ENCODE measurements around the gene SLC10A3.
"Not testable (repeated sequence)": the region's sequence is repeated elsewhere in the genome, so short reads cannot be mapped to it uniquely, and the experiment has no call there.

Gene SLC10A3

GRCh38 chrX:154509455-154509854 lies 19.0 kb upstream of the SLC10A3 start:
- DNase-seq = no peak

- DNase-seq = no peak
These were observed 17.9 kb upstream of the SLC10A3 start for GRCh38 chrX:154508384-154508745.

DNA sequence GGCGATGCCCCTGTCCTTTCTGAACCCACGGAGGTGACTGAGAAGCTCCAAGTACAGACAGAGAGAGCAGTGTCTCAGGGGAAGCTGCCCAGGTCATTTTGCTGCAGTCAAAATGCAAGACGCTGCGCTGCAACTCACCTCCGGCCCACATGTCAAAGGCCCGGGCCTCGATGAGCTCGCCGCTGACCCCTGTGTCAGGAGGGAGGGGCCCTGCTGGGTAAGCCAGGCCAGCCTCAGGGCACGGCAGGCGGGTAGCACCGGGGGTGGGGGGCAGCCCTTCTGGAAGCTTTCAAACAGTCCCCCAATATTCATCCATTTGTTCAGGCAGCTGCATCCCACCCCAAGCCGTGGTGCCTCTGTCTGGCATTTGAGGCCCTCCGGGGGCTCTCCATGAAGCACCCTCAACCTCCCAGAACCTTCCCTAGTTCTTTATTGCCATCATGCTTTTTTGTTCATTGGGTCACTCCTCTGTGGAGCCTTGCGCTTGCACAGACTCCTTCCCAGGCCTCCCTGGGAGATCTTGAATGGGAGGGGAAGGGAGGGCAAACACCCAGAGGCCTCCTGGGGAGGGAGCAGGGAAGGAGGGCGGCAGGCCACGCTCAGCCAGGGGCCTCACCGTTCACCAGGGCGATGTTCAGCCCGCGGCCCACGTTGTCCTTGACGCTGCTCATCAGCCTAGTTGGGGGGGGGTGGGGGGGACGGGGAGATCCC lies 17.4 kb upstream of the SLC10A3 start:
- DNase-seq = no peak

- no peak for DNase-seq
These were observed 16.3 kb upstream of the SLC10A3 start for GRCh38 chrX:154506483-154507332.

- no peak for DNase-seq
These were observed 15.3 kb upstream of the SLC10A3 start for GRCh38 chrX:154505734-154506133.

- no peak for DNase-seq
These were observed 12.6 kb upstream of the SLC10A3 start for GRCh38 chrX:154502989-154503388.

GRCh38 chrX:154502098-154502497 lies 11.7 kb upstream of the SLC10A3 start:
- DNase-seq = no peak

DNA sequence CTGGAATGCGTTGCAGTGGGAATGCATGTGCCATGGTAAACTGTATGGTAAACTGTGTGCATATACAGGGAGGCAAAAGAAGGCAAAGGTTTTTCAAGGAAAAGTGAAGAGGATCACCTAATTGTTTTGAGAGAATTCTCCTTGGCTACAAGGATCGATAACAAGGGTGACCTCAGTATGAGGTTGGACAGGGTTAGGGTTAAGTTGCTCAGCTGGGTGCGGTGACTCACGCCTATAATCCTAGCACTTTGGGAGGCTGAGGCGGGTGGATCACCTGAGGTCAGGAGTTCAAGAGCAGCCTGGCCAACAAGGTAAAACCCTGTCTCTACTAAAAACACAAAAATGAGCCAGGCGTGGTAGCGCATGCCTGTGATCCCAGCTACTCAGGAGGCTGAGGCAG lies 11.0 kb upstream of the SLC10A3 start:
- not testable (repeated sequence) for DNase-seq

- not testable (repeated sequence) for DNase-seq
These were observed 6.2 kb upstream of the SLC10A3 start for GRCh38 chrX:154496591-154497137.

DNA sequence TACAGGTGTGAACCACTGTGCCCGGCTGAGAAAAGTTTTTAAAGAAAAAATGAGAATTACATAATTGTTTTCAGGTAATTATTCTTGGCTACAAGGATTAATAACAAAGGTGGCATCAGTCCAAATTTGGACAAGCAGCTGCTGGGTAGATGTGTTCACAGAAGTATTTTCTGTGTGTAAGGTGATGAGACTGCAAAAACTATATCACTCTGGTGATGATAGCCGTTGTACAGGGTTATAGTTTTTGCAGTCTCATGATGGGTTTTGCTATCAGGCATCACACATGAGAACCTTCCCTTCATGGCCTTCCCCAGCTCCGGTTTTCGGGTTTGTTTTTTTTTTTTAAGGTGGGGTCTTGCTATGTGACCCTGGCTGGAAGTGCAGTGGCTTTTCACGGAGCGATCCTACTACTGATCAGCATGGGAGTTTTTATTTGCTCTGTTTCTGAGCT lies 5.1 kb upstream of the SLC10A3 start:
- no peak for DNase-seq

DNA sequence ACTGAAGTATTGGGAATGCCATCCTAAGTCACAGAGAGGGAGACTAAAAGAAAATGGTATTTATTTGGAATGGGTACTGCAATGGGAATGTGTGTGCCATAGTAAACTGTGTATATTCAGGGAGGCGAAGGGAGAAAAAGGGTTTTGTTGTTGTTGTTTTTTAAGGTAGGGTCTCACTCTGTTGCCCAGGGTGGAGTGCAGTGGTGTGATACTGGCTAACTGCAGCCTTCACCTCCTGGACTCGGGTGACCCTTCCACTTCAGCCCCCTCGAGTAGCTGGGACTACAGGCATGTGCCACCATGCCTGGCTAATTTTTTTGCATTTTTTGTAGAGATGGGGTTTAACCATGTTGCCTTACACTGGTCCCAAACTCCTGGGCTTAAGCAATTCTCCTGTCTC lies 4.3 kb upstream of the SLC10A3 start:
- DNase-seq = no peak

DNA sequence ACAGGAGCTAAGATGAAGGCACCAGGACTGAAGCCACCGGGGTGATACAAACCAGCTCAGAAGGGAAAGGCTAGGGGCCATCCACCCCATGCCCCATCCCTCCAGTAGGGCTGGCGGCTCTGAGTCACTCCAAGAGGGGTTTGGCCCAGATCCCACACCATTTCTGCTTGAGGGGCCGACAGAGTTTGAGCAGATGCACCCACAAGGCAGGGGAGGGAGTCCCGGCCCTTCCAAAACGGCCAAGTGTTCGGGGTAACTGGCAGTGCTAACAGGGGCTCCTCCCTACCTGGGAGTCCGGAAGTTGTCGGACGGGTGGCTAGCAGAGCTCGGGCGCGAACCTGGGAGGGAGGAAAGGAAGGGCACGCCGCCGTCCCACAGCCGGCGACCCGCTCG lies 412 bp downstream of the SLC10A3 start:
- peak; percentile 50 for DNase-seq

DNA sequence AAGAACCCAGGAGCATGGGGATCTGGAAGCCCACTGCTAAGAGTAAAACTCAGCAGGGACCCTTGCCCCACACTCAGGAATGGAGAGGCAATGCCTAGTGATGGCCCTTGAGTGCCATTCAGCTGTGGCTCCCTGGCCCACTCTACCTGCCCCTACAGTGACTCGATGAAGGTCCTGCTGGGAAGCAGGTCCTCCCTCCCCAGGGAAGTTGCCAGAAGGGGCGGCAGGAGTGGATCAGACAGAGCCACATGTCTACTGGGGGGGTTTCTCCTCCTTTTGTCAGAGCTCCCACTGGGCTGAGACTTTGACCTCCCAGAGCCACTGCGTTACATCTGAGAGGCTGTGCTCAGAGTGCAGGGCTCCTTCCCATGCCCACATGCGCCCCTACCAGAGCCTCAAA lies 1.2 kb downstream of the SLC10A3 start:
- DNase-seq = no peak

DNA sequence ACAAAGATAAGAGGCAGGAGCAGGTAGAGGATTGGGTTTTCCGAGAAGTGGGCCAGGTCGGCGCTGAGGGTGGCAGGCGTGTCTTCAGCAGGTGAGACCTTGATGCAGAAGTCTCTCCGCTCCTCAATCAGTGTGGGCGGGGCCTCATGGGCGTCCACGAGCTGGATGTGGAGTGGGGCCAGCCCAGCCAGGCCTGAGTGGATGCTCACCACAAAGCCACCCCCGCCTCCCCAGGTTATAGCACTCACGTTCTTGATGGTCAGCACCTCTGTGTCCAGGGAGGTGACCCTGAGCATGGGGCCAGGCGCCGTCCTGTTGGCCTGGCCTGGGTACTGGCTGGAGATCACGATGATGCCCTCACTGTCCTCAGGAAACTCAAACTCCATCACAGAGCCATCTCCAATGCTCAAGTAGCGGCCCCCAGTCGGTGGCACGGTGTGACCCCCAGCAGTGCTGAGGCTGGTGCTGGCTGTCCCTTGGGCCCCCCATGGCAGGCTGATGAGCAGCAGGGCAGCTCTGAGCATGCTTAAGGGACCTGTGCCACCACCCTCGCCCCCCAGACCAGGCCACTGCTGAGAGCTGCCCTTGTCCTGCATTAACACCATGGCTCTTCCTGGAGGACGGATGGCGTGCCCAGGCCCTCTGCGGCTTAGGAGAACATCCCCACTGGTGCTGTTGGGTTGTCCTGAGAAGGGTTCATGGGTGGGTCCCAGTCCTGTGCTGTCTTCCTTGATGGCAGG lies 1.9 kb downstream of the SLC10A3 start:
- peak; percentile 17 for DNase-seq

GRCh38 chrX:154487518-154488290 lies 2.7 kb downstream of the SLC10A3 start:
- peak; percentile 15 for DNase-seq

- DNase-seq = peak; percentile 56
These were observed 3.8 kb downstream of the SLC10A3 start, which contains the start of gene UBL4A for GRCh38 chrX:154486396-154487207. UBL4A (minus strand) TSS chrX:154486615; CDS start chrX:154486584, 31 bp downstream.

GRCh38 chrX:154486052-154486395 lies 4.4 kb downstream of the SLC10A3 start:
- peak; percentile 35 for DNase-seq

DNA sequence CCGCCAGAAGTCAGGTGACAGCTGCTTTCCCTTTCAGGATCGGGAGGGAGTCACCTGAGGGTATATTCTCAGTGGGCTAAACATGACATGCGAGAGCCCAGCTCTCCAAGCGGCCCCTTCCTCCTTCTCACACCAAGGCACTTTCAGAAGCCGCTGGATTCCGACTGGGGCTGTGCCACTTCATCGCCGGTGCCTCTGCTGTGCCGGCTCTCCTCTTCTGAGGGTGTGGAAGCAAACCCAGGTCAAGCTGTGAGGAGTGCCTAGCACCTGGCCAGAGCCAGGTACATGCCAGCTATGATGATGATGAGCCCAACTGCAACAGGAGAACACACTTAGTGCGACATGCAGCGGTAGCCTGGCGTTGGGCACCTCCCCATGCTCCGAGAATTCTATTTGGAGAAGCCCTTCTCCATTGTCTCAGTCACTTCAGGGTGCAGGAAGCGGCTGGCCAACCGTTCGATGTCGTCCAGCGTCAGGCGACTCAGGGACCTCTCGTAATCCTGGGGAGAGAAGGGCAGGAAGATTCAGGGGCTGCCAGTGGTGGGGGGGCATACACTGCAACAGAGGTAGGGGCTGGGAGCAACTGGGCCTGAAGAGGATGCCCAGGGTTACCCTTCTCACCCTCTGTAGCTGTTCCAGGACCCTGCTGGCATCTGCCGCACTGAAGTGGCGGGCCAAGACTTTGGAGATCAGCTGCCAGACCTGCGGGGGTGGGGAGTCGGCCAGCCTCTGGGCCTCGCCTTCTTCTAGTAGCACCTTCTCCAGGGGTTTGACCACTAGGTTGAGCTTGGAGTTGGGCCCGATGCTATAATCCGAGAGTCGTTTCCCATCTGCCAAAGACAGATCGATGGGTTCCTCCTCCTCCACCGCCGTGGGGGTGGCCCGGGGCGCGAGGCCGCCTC lies 5.0 kb downstream of the SLC10A3 start:
- no peak for DNase-seq

DNA sequence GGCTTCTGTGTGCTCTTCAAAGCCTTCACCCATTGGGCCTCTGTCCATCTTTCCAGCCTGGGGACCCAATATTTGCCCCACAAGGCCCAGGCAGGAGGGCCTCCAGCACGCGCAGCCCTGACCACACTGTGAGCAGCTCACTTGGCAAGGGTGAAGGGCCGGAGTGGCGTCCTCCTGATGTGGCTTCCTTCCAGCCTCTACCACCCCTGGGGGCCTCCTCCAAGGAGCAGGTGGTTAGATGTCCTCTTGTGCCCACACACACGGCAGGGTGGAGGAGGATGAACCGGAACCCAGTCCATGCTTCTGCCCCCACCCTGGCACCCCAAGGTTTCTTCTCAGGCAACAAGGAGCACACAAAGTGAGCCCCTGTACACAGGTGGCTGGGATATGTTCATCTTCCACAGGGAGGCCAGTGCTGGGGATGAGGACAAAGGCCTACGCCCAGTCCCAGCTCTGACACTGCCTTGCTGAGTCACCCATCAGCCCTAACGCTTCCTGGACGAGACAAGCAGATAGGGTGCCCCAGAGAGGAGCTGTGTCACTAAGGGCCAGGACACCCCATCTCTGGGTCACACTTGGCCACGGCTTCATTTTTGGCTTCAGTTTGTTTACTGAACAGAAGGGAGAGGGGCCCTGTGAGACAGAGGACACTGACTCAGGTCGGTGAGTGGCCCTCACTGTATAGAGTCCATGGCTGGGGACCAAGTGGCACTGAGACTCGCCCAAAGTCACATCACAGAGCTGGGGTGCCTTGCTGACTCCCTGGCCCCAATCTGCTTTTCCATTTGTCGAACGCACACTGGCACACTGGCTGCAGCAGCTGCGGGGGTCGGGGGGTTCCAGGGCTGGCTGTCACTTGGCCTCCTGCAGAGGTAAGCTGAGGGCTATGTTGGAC lies 5.9 kb downstream of the SLC10A3 start:
- no peak for DNase-seq

Measured in femur (tissue), 1 donor.